HuH-7.5 (cell line): ENCODE measurements around the gene CDC23.

ENCODE experiments used
- DNase-seq: peaks from one replicate; pipeline ENCODE4 v3.0.0; 2011; ENCODE audit warnings: low spot score

The CDC23 gene

GRCh38 chr5:138139781-138140090, 73.4 kb downstream of the CDC23 start:
- no peak for DNase-seq

- DNase-seq, result no peak
Observed at GRCh38 chr5:138138949-138139780, 74.0 kb downstream of the CDC23 start, which contains the start of gene NME5. TSS of gene NME5 (minus strand) at chr5:138139428. CDS start at chr5:138138780, 648 bp downstream.
